ENCODE data around the gene COL6A3.

Gene COL6A3

GRCh38 chr2:237295889-237296480, 118.0 kb downstream of the COL6A3 start:
- no peak for DNase-seq (ENCODE audit: low spot score)

GRCh38 chr2:237294460-237294859, 119.5 kb downstream of the COL6A3 start:
- DNase-seq (ENCODE audit: low spot score): no peak

GRCh38 chr2:237293978-237294377, 120.0 kb downstream of the COL6A3 start:
- no peak for DNase-seq (ENCODE audit: low spot score)

GRCh38 chr2:237291138-237291792, 122.7 kb downstream of the COL6A3 start:
- no peak for DNase-seq (ENCODE audit: low spot score)

- DNase-seq (ENCODE audit: low spot score): no peak
These were observed 123.7 kb downstream of the COL6A3 start for GRCh38 chr2:237290261-237290660.

- no peak for DNase-seq (ENCODE audit: low spot score)
These were observed 124.8 kb downstream of the COL6A3 start for GRCh38 chr2:237289139-237289538.

GRCh38 chr2:237287872-237288271, 126.1 kb downstream of the COL6A3 start:
- DNase-seq (ENCODE audit: low spot score): no peak

- DNase-seq (ENCODE audit: low spot score): no peak
These were observed 130.6 kb downstream of the COL6A3 start for GRCh38 chr2:237283131-237283928.

GRCh38 chr2:237282568-237283128, 131.3 kb downstream of the COL6A3 start:
- no peak for DNase-seq (ENCODE audit: low spot score)

GRCh38 chr2:237281836-237282306, 132.1 kb downstream of the COL6A3 start:
- DNase-seq (ENCODE audit: low spot score): no peak

- no peak for DNase-seq (ENCODE audit: low spot score)
These were observed 133.0 kb downstream of the COL6A3 start for GRCh38 chr2:237280939-237281338.

GRCh38 chr2:237280229-237280628, 133.7 kb downstream of the COL6A3 start:
- DNase-seq (ENCODE audit: low spot score): no peak

- DNase-seq (ENCODE audit: low spot score): no peak
These were observed 134.8 kb downstream of the COL6A3 start for GRCh38 chr2:237279012-237279768.

- no peak for DNase-seq (ENCODE audit: low spot score)
These were observed 135.4 kb downstream of the COL6A3 start for GRCh38 chr2:237278568-237278967.

- no peak for DNase-seq (ENCODE audit: low spot score)
These were observed 137.1 kb downstream of the COL6A3 start for GRCh38 chr2:237276716-237277490.

All from D341Med (cell line).